GM10847 (cell line): ENCODE results near the gene CELSR2.

Experiments used
- POLR2A ChIP-seq: IDR thresholded peaks from 2 replicates; pipeline ENCODE4 v1.6.1; 2011; ENCODE audit not compliant: insufficient read length; ENCODE audit errors: extremely low read depth

The CELSR2 gene

DNA sequence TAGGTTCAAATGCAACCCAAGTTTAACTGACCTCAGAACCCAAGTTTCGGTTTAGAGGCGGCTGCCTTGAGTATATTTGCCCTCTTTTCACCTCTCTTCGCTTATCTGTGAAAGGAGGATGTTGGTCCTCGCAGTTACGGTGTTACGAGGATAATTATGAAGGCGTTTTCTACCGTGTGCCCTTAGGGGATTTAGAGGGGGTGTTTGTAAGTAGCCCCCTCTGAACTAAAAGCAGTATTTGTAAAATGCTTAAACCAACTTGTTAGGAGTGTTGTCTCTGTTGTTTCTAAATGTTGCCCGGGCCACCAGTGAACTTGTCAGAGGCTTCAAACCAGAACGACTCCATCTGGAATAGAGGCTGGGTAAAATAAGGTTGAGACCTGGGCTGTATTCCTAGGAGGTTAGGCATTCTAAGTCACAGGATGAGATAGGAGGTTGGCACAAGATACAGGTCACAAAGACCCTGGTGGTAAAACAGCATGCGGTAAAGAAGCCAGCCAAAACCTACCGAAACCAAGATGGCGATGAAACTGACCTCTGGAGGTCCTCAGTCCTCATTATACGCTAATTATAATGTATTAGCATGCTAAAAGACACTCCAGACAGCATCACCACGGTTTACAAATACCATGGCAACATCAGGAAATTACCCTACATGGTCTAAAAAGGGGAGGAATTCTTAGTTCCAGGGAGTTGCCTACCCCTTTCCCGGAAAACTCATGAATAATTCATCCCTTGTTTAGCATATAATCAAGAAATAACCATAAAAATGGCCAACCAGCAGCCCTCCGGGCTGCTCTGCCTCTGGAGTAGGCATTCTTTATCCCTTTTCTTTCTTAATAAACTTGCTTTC, 34.6 kb downstream of the CELSR2 start:
- no peak for TF ChIP-seq POLR2A

DNA sequence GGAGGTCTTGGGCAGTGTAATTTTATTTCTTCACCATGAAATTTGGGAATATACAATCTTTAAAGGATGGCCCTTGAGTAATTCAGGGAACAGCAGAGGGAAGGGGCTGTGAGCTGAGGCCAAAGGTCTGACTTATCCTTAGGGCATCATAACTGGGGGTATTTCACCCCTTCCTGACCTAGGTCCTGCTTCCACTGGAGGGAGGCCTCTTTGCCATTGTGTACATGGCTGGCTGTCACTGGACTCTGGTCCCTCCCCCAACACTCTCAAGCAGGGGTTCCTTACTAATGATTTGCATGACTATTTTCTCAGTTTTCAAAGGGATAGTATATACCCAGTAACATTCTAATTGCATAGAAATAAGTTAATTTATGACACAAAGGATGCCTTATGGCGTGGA, 40.8 kb downstream of the CELSR2 start:
- no peak for TF ChIP-seq POLR2A

DNA sequence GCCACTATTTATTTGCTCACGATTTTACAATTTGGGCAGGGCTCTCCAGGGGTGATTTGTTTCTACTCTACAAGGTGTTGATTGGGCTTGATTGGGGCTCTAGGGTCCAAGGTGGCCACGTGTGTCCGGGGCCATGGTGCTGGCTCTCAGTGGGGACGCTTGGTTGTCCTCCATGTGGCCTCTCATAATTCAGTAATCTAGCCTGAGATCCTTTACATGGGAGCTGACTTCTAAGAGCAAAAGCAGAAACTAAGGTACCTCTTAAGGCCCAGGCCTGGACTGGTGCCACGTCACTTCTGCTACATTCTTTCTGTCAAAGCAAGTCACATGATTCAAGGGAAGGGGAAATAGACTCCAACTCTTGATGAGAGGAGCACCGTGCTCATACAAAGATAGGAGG, 41.7 kb downstream of the CELSR2 start:
- TF ChIP-seq POLR2A, result no peak

DNA sequence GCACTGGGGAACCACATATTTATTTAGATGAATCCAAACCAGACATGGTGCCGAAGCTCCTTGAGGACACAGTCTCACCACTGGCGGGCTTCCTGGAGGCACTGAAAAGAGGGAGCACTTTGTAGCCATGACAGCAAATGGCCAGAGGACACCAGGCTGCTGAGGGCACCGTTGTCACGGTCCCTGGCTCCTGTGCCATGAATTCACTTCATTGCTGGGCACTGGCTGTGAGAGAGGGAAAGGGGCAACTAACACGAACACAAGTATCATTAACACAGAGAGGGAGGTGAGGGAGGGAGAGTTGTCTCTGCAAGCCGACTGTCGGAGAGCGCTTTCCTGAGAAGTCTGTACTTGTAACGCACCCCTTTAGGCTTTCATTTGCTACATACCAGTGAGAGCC, 43.0 kb downstream of the CELSR2 start:
- no peak for TF ChIP-seq POLR2A

DNA sequence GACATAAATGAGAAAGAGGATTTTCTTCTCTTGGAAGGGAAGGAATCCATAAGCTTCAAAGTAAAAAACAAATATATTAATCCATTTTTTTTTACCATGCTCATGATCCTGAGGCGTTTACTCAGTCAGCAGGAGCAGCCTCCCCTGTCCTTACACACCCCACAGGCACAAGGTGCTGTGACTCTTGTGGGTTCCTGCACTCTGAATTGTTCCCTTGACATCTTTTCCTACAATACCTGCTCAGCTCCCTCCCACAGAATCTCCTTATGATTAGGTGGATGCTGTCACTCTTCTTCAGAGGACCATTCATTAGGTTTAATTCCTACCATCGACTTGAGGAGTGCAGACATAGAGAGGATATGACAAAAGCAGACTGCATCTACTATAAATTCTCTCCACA, 43.7 kb downstream of the CELSR2 start:
- TF ChIP-seq POLR2A, result no peak

DNA sequence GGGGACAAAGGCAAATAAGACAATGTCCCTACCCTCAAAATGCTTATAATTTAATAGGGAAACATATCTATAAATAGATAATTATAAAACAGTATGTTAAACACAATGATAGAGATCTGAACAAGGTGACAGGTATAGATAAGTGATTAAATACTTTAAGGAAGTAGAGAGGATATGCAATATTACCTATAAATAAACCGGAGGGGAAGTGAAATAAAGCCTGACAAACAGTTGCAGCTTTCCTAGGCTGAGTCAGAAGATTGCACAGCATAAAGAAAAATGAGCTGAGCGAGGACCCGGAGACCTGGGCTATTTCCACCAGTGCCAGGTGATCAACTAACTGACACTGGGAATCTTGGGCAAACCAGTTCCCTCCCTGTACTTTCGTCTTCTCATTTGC, 45.1 kb downstream of the CELSR2 start:
- TF ChIP-seq POLR2A, result no peak

DNA sequence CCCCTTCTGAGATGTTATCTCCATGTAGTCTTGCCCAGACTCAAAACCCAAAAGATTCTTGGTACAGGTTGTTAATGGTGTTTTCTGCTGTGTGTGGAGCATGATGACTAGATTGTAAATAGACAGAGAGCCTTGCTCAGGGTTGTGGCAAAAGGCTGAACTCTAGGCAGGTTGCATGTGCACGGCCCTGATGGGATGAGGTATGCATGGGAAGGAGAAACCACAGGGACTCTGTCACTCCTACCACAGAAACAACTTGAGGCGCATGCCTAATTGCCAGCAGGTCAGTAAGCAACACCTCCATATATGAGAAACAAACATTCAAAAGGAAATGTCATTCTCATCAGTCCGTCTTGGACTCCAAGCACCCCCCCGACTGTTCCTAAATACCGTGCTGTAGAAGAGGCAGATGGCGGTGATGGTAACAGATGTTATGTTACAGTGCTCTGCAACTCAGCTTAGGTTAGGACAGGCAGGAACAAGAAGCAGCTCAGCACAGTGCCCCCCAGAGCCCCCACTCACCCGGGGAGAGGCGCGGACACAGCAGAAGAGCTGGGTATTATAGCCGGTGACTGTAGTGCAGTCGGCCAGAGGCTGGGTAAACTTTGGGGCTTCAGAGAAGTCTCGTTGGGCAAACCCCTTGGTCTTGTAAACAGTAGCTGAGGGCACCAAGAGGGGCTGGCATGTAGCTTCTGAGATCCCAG, 46.5 kb downstream of the CELSR2 start:
- TF ChIP-seq POLR2A, result no peak

DNA sequence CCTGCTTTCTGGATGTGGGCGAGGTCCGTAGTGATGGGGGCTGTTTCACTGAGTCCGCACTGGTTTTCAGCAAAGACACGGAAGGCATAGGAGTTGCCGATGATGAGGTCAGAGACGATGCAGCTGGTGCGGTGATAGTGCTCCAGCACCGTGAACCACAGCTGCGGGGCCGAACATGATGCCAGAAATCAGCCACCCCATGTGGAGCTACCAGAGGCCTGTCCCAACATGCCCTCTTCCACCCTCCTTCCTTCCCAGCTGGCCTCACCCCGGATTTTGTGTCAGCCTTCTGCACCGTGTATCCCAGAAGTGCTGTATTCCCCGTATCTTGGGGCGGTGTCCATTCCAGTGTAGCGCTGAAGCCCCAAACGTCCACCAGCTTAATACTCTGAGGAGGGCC, 47.4 kb downstream of the CELSR2 start:
- no peak for TF ChIP-seq POLR2A

DNA sequence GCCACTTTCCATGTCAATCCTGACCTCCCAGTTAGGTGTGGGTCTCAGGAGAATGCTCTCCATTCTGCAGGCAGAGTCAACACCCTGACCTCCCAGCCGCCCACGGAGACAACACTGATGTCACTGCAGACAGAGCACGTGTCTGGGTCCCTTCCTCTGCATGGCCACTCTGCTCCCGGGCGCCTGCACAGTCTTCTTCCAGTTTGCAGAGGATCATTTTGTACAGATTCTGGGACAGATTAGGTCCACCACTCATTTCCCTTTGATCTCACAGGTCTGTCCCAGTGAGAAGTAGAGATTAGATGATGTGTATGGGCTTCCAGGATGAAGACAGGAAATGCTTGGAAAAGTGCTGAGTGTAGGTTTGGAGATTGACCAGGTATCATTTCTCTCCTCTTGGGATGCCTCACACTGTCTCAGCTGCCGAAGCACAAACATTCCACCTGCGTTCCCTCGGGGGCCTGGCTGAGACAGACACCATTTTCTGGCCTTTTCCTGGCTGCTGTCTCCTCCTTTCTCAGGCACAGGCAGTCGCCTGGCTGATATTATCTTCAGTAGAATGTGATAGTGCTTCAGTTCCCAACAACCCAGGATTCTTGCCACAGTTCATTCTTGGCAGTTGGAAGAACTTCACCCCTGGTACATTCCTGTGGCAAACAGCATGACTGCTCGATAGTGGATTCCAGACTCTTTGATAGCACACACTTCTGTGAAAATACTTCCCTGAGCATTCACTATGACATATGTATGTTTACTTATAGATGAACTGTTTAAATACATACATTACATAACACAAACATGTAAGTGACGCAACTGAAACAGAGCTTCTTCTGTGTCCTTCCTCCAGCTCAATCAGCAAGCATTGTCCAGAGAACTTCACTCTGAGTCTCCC, 49.6 kb downstream of the CELSR2 start:
- no peak for TF ChIP-seq POLR2A

DNA sequence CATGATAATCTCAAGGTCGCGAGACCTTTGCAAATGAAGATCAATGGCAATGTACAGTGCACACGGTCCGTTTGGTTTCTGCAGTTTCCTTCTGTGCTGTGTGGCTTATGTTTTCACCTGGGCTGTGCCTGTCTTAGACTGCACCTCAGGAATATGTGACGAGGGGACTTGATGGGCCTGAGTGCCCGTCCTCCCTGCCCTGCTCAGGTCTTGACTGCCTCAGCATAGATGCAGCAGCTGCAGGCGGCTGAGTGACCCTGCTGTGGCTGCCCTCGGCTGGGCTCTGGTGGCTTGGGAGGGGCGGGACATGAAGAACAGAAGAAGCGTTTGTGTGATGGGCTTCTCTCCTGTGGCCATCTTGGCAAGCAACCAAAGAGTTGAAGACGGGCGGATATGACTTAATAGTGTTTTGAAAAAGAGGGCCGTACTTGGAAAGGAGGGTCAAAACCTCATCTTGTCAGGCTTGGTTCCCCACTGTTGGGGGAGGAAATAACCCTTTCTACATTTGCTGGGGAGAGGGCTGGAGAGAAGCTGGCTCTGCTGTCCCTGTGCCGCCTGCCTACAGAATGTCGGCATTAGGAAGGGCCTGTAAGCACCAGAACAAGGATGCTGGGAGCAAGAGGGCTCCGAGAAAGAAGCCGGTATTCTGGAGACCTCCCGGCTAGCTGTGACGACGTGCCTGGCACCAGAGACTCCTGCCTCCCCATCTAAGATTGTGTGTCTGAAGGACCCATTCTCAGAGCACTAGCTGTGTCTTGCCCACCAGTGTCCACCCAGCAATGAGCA, 50.4 kb downstream of the CELSR2 start:
- no peak for TF ChIP-seq POLR2A

DNA sequence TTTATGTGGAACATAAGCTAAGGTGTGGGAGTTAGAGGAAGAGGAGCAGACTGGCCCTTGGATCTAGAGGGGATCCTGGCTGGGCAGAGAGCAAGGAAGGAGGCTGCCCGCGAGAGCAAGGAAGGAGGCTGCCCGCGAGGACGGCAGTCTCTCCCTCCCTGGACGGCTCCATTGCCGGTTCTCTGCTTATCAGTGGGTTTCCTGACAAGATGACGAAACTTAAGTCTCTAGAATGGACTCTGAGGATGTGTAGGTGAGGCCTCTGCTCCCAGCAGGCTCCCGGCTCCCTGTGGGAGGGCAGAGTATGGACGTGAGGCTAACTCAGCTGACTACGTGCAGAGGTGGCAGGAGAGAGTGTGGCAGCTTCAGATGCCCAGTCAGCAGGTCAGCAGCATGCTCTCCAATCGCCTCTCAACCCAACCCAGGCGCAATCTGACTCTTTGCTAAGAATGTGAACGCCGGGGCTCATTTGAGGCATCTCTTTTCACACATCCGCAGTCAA, 51.4 kb downstream of the CELSR2 start:
- no peak for TF ChIP-seq POLR2A

DNA sequence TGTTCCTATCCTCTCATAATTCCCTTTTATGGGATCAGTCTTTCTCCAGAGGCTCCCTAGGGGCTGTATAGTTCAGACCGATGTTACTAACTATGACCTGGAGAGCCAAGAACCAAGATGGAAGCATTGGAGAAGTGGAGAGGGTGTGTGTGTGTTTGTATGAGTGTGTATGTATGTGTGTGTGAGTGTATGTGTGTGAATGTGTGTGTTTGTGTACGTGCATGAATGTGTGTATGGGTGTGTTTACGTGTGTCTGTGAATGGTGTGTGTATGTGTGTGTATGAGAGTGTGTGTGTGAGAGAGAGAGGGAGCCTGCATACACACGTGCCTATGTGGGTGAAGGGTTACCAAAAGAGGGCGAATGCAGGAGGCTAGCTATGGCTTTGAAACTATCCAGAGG, 52.5 kb downstream of the CELSR2 start:
- no peak for TF ChIP-seq POLR2A

DNA sequence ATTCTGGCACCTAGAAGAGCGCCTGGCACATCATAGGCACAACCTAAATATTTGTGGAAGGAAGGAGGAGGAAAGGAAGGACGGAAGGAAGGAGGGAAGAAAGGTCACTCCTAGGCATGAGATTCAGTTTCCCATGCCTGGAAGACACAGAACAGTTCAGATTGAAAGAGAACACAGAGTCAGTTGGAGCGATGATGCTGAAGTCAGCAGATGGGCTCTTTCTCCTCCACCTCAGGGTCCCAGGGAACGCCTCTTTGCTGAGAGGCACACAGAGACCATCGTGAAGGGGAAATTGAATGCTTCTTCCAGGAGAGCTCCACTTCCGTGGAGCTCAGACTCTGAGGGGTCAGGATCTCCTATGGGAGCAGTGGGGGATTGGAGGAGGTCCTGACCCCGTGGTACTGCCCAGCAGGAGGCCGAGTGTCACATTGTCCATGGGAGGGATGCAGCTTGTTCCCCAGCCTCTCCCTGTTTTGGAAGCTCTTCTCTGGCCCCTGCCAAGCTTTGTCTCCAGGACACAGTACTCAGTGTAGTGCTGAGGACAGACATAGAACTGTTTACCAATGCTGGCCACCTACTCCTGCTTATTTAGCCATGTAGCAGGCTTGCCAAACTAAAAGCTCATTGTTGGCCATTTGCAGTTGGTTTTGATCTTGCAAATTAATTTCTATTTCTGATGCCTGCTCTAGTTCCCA, 55.0 kb downstream of the CELSR2 start:
- TF ChIP-seq POLR2A, result no peak

DNA sequence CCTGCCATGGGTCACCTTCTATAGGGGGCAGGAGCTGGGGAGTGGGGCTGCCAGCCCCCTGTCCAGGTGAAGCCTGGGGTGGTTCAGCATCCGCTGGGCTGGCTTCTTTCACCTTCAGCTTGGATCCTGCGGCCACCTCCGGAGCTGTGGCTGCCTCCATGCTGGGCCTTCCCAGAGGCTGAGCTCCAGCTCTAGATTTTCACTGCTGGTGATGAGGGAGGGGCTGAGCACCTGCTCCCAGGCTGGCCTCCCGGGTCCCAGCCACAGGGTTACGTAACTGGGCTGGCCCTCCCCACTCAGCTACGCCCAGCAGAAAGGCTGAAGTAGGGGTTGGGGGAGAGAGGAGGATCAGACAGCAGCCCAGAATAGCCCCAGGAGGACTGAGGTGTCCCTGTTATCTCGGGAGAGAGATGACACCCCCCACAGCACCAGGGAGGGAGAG, 57.5 kb downstream of the CELSR2 start, which contains the start of gene MYBPHL:
TSS of gene MYBPHL (minus strand) at position 180 of the 442 bp plus-strand sequence. CDS start at position 160, 20 bp downstream.
- no peak for TF ChIP-seq POLR2A

DNA sequence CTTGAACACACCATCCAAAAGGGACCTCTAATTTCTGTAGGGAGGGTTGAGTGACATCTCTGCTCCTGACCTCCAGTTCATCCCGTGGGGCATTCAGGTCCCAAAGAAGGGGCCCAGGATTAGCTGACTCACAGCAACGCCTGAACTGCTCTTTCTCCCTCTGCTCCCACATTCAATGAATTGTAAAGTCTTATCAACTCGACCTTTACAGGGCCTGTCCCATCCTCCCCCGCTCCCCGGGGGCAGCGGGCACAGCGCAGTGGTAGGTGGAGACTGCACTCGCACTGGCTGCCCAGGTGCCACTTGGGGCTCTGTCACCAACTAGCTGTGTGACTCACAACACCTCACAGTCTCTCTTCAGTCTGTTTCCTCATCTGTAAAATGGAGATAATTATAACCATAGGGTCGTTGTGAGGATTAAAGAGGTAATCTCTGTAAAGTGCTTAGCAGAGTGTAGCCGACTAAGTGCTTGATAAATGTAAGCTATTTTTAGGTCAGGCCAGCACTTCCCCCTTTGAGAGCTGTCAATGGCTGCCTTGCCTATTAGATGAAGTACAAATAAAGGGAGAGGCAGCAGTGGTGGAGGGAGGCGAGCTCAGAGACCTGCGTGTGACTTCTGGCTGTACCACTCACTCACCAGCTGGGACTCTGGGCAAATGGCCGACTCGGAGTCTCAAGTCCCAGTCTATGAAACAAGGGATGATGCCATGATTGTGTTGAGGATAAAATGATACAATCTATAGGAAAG, 58.1 kb downstream of the CELSR2 start:
- TF ChIP-seq POLR2A, result no peak
